AG04449 (cell line): ENCODE data around the gene NCBP1.

ENCODE experiments used
- CTCF ChIA-PET: fragments of 350-600 bp; formaldehyde crosslinking; extraction: SDS; loops from one replicate; lab custom pipeline; 2021; ENCODE audit warnings: antibody characterized with exemption; lab: Yijun Ruan, JAX
- POLR2A ChIA-PET: fragments of 400-600, 350-600 bp; formaldehyde crosslinking; extraction: SDS; loops from one replicate; lab custom pipeline; 2020; ENCODE audit warnings: antibody characterized with exemption, inconsistent platforms; lab: Yijun Ruan, JAX
- DNase-seq: peaks from one replicate; pipeline ENCODE4 v3.0.0-alpha.2; 2010; ENCODE audit warnings: low read depth, low spot score
- H3K4me3 ChIP-seq: 2 replicates; pipeline ENCODE4 v1.5.1; 2011; ENCODE audit warnings: low read depth, mild to moderate bottlenecking, control low read depth, low read length
- CTCF ChIP-seq: IDR thresholded peaks from one replicate; pipeline ENCODE4 v1.5.1; 2011; ENCODE audit warnings: mild to moderate bottlenecking, moderate library complexity, low read length, control low read depth, inconsistent platforms; ENCODE audit not compliant: insufficient read depth; ENCODE audit errors: missing control alignments

NCBP1 gene

GRCh38 chr9:97594381-97594921 lies 39.2 kb upstream of the NCBP1 start:
- ChIA-PET CTCF (interaction anchor here (1.1 to 28.7 kb wide), 5 partner anchors 21 to 737 kb away, joined by 3 to 780 read pairs (median 5); no protein-coding TSS in a partner anchor), POLR2A (no interaction called here)
- no peak overlapping the region for H3K4me3 ChIP-seq
- no peak for DNase-seq
- no peak for TF ChIP-seq CTCF

GRCh38 chr9:97596906-97597305 lies 36.7 kb upstream of the NCBP1 start:
- H3K4me3 ChIP-seq = no peak overlapping the region
- DNase-seq = no peak
- TF ChIP-seq CTCF = no peak
- ChIA-PET POLR2A (no interaction called here), CTCF (interaction anchor here (1.0 to 28.7 kb wide), 7 partner anchors 12 to 739 kb away, joined by 3 to 780 read pairs (median 9); no protein-coding TSS in a partner anchor)

GRCh38 chr9:97598461-97599288 lies 34.9 kb upstream of the NCBP1 start:
- POLR2A ChIA-PET = interaction anchor here (0.5 to 1.8 kb wide), 3 partner anchors 40 to 131 kb away, joined by 3 to 6 read pairs (median 3); no protein-coding TSS in a partner anchor
- CTCF ChIA-PET = interaction anchor here (0.6 to 28.7 kb wide), 51 partner anchors 8 to 761 kb away, joined by 3 to 780 read pairs (median 5); partner anchors contain the start of genes TDRD7, TMOD1 and ZNF782
- DNase-seq = peak; percentile 52
- peak; percentile 89 for TF ChIP-seq CTCF
- H3K4me3 ChIP-seq = no peak overlapping the region

GRCh38 chr9:97599314-97599846 lies 34.2 kb upstream of the NCBP1 start:
- CTCF ChIA-PET = interaction anchor here (0.6 to 28.7 kb wide), 45 partner anchors 9 to 745 kb away, joined by 3 to 780 read pairs (median 5); partner anchors contain the start of genes TDRD7, TMOD1 and ZNF782
- TF ChIP-seq CTCF = no peak
- DNase-seq = no peak
- H3K4me3 ChIP-seq = no peak overlapping the region
- POLR2A ChIA-PET = interaction anchor here (0.5 to 1.8 kb wide), 2 partner anchors 40 to 130 kb away, joined by 3 to 6 read pairs; no protein-coding TSS in a partner anchor

GRCh38 chr9:97600531-97601227 lies 32.9 kb upstream of the NCBP1 start:
- no peak for TF ChIP-seq CTCF
- no peak for DNase-seq
- POLR2A ChIA-PET = no interaction called here
- no peak overlapping the region for H3K4me3 ChIP-seq
- CTCF ChIA-PET = interaction anchor here (0.9 to 28.7 kb wide), 10 partner anchors 8 to 746 kb away, joined by 3 to 780 read pairs (median 20); partner anchors contain the start of genes TDRD7 and ZNF782
